H1 (cell line): ENCODE data around the gene KLB. TPM values are rescaled to one million over a fixed set of nuclear protein-coding genes. Genes with fewer than 3 reads are reported as not detected.

Experiments used
- CTCF ChIA-PET: fragments of 300-600 bp; sonication (Branson Sonifier 250); formaldehyde crosslinking; loops from one replicate; lab custom pipeline; 2021; ENCODE audit not compliant: partially characterized antibody; lab: Charles Lee
- POLR2A ChIA-PET: fragments of 300-600 bp; sonication (Branson Sonifier 250); formaldehyde crosslinking; loops from one replicate; lab custom pipeline; 2021; ENCODE audit warnings: inconsistent platforms; ENCODE audit not compliant: partially characterized antibody; lab: Charles Lee
- DNase-seq, 2 experiments: peaks; one replicate each; pipeline versions ENCODE4 v3.0.0 to v3.0.0-alpha.2; 2010 to 2022; ENCODE audit warnings: low spot score in 2 of 2, low read depth in 1 of 2, mixed read lengths in 1 of 2
- FAIRE-seq: peaks from 2 replicates; lab custom pipeline; 2011; peaks lifted over from hg19 to GRCh38; lab: Jason Lieb, UNC
- H2AFZ ChIP-seq: 2 replicates; pipeline ENCODE4 v1.8.1; 2012; ENCODE audit warnings: low read length, inconsistent platforms
- H2AK5ac ChIP-seq: 2 replicates; pipeline ENCODE4 v1.6.1; 2013; ENCODE audit warnings: low read depth, low read length
- H2BK120ac ChIP-seq: replicated peaks from 2 replicates; pipeline ENCODE3; 2013; ENCODE audit warnings: low read depth, low read length, inconsistent platforms
- H2BK12ac ChIP-seq: 2 replicates; pipeline ENCODE4 v1.6.1; 2013; ENCODE audit warnings: low read depth, low read length
- H2BK15ac ChIP-seq: 2 replicates; pipeline ENCODE4 v1.6.1; 2013; ENCODE audit warnings: low read length
- H2BK20ac ChIP-seq: 2 replicates; pipeline ENCODE4 v1.6.1; 2013; ENCODE audit warnings: low read length
- H2BK5ac ChIP-seq: 2 replicates; pipeline ENCODE4 v1.6.1; 2013; ENCODE audit warnings: low read depth, low read length
- H3K14ac ChIP-seq: 2 replicates; pipeline ENCODE4 v1.6.1; 2013; ENCODE audit warnings: inconsistent platforms; ENCODE audit not compliant: insufficient read length
- H3K18ac ChIP-seq: 2 replicates; pipeline ENCODE4 v1.6.1; 2013; ENCODE audit warnings: low read length; ENCODE audit errors: extremely low read depth
- H3K23ac ChIP-seq: 2 replicates; pipeline ENCODE4 v1.6.1; 2013; ENCODE audit warnings: inconsistent platforms; ENCODE audit not compliant: insufficient read length
- H3K23me2 ChIP-seq: 2 replicates; pipeline ENCODE4 v1.6.1; 2013; ENCODE audit warnings: low read depth, low read length
- H3K27ac ChIP-seq: 2 replicates; pipeline ENCODE4 v1.6.1; 2011; ENCODE audit warnings: low read depth, low read length, inconsistent platforms
- H3K27me3 ChIP-seq, 4 experiments: replicated peaks in 1 of 4; 1 replicate in 1 of 4; 2 replicates in 3 of 4; pipeline versions ENCODE4 v1.6.1 to v1.8.1; 2011 to 2013; ENCODE audit warnings: low read length in 3 of 4, mild to moderate bottlenecking in 3 of 4, inconsistent platforms in 2 of 4, mixed read lengths in 2 of 4, moderate library complexity in 1 of 4; ENCODE audit not compliant: control insufficient read depth in 3 of 4, insufficient read depth in 3 of 4; ENCODE audit errors: extremely low read depth in 1 of 4
- H3K36me3 ChIP-seq, 4 experiments: 2 replicates each; pipeline versions ENCODE4 v1.6.1 to v1.8.1; 2011 to 2013; ENCODE audit warnings: mild to moderate bottlenecking in 4 of 4, low read length in 3 of 4, moderate library complexity in 2 of 4, control low read depth in 1 of 4, inconsistent platforms in 1 of 4; ENCODE audit not compliant: insufficient read depth in 4 of 4, control insufficient read depth in 2 of 4
- H3K4ac ChIP-seq: replicated peaks from 2 replicates; pipeline ENCODE3; 2013; ENCODE audit warnings: low read length, low read depth, mixed read lengths, inconsistent platforms; ENCODE audit not compliant: insufficient read length
- H3K4me1 ChIP-seq, 4 experiments: replicated peaks in 1 of 4; 1 replicate in 1 of 4; 2 replicates in 3 of 4; pipeline versions ENCODE4 v1.6.1 to v1.8.1; 2011 to 2013; ENCODE audit warnings: low read length in 3 of 4, inconsistent platforms in 2 of 4, mixed read lengths in 1 of 4; ENCODE audit not compliant: insufficient read depth in 4 of 4, control insufficient read depth in 3 of 4
- H3K4me2 ChIP-seq, 2 experiments: 2 replicates each; pipeline versions ENCODE4 v1.6.1 to v1.8.1; 2011 to 2013; ENCODE audit warnings: low read depth in 2 of 2, low read length in 2 of 2, control low read depth in 1 of 2, inconsistent platforms in 1 of 2, mild to moderate bottlenecking in 1 of 2; ENCODE audit not compliant: insufficient read depth in 1 of 2
- H3K4me3 ChIP-seq, 4 experiments: fragments of 200-600, 300-600 bp in 1 of 4; sonication (generic), shearing (Covaris generic), sonication (Bioruptor Twin) in 1 of 4; 2 replicates each; pipeline versions ENCODE4 v1.5.1 to v1.8.1; 2011 to 2016; ENCODE audit warnings: low read length in 4 of 4, low read depth in 3 of 4, control low read depth in 2 of 4, inconsistent platforms in 2 of 4, mild to moderate bottlenecking in 2 of 4, mixed read lengths in 1 of 4, moderate library complexity in 1 of 4; ENCODE audit not compliant: insufficient read depth in 2 of 4; ENCODE audit errors: extremely low read depth in 1 of 4
- H3K56ac ChIP-seq: replicated peaks from 2 replicates; pipeline ENCODE3; 2013; ENCODE audit warnings: low read depth, mild to moderate bottlenecking, mixed read lengths, low read length, inconsistent platforms; ENCODE audit not compliant: insufficient read length
- H3K79me1 ChIP-seq: 2 replicates; pipeline ENCODE4 v1.6.1; 2013; ENCODE audit warnings: low read depth, low read length, control low read depth
- H3K79me2 ChIP-seq, 2 experiments: 2 replicates each; pipeline versions ENCODE4 v1.6.1 to v1.8.1; 2012 to 2013; ENCODE audit warnings: low read length in 2 of 2, mild to moderate bottlenecking in 2 of 2, inconsistent platforms in 1 of 2; ENCODE audit not compliant: insufficient read depth in 2 of 2, control insufficient read depth in 1 of 2
- H3K9ac ChIP-seq, 4 experiments: replicated peaks in 1 of 4; 1 replicate in 1 of 4; 2 replicates in 3 of 4; pipeline versions ENCODE4 v1.6.1 to v1.8.1; 2011 to 2013; ENCODE audit warnings: low read depth in 3 of 4, low read length in 3 of 4, control low read depth in 2 of 4, mild to moderate bottlenecking in 2 of 4, moderate library complexity in 2 of 4, inconsistent platforms in 1 of 4; ENCODE audit errors: extremely low read depth in 1 of 4
- H3K9me3 ChIP-seq, 2 experiments: 2 replicates each; pipeline versions ENCODE4 v1.6.1 to v1.8.1; 2012 to 2013; ENCODE audit warnings: mild to moderate bottlenecking in 2 of 2, moderate library complexity in 2 of 2, control low read depth in 1 of 2, inconsistent platforms in 1 of 2, low read depth in 1 of 2, low read length in 1 of 2, mixed read lengths in 1 of 2; ENCODE audit not compliant: insufficient read depth in 2 of 2
- H4K20me1 ChIP-seq, 2 experiments: replicated peaks in 1 of 2; 2 replicates each; pipeline versions ENCODE3 to v1.8.1; 2011 to 2013; ENCODE audit warnings: inconsistent platforms in 2 of 2, low read length in 2 of 2, mild to moderate bottlenecking in 1 of 2; ENCODE audit not compliant: insufficient read depth in 2 of 2, control insufficient read depth in 1 of 2
- H4K5ac ChIP-seq: 2 replicates; pipeline ENCODE4 v1.6.1; 2013; ENCODE audit warnings: low read length, low read depth, mixed read lengths, inconsistent platforms; ENCODE audit not compliant: insufficient read length
- H4K8ac ChIP-seq: 2 replicates; pipeline ENCODE4 v1.8.0; 2013; ENCODE audit warnings: mild to moderate bottlenecking, moderate library complexity, low read length, inconsistent platforms; ENCODE audit not compliant: insufficient read depth; ENCODE audit errors: extremely low read depth
- H4K91ac ChIP-seq: replicated peaks from 2 replicates; pipeline ENCODE3; 2013; ENCODE audit warnings: low read length, mixed read lengths, inconsistent platforms; ENCODE audit not compliant: insufficient read length
- ATF3 ChIP-seq: IDR thresholded peaks from 2 replicates; pipeline ENCODE4 v1.6.1; 2011; ENCODE audit warnings: low read depth, mild to moderate bottlenecking, low read length; ENCODE audit not compliant: insufficient read depth
- CEBPB ChIP-seq: IDR thresholded peaks from 2 replicates; pipeline ENCODE4 v1.6.1; 2012; ENCODE audit warnings: low read depth, low read length
- CHD1 ChIP-seq: IDR thresholded peaks from 2 replicates; pipeline ENCODE4 v1.6.1; 2012; ENCODE audit warnings: low read depth, low read length, improper control_type of control experiment
- CREB1 ChIP-seq: IDR thresholded peaks from 2 replicates; pipeline ENCODE4 v1.6.1; 2012; ENCODE audit warnings: inconsistent platforms
- EP300 ChIP-seq, 2 experiments: IDR thresholded peaks; 1 replicate in 1 of 2; 2 replicates in 1 of 2; pipeline ENCODE4 v1.6.1; 2011 to 2012; ENCODE audit warnings: low read depth in 2 of 2, low read length in 2 of 2, mild to moderate bottlenecking in 2 of 2, borderline replicate concordance in 1 of 2, inconsistent platforms in 1 of 2, moderate library complexity in 1 of 2
- MAFK ChIP-seq: IDR thresholded peaks from 2 replicates; pipeline ENCODE4 v1.6.1; 2012; ENCODE audit warnings: low read depth, mild to moderate bottlenecking, improper control_type of control experiment, low read length
- POLR2AphosphoS5 ChIP-seq: IDR thresholded peaks from 2 replicates; pipeline ENCODE4 v1.6.1; 2011; ENCODE audit warnings: low read depth, low read length
- POU5F1 ChIP-seq: IDR thresholded peaks from 2 replicates; pipeline ENCODE4 v1.6.1; 2011; ENCODE audit warnings: low read depth, mild to moderate bottlenecking, low read length, moderate library complexity
- RBBP5 ChIP-seq: IDR thresholded peaks from 2 replicates; pipeline ENCODE4 v1.7.1; 2012; ENCODE audit warnings: low read depth, mild to moderate bottlenecking, inconsistent platforms, low read length, moderate library complexity, borderline replicate concordance
- RNF2 ChIP-seq: fragments of 200-900, 300-1000 bp; sonication (generic); IDR thresholded peaks from 2 replicates; pipeline ENCODE4 v1.7.1; 2016; ENCODE audit warnings: borderline replicate concordance, low read depth, mild to moderate bottlenecking, antibody characterized with exemption, low read length; ENCODE audit not compliant: poor library complexity, severe bottlenecking; ENCODE audit errors: missing control alignments
- RXRA ChIP-seq: IDR thresholded peaks from 2 replicates; pipeline ENCODE4 v1.6.1; 2011; ENCODE audit warnings: low read depth, mild to moderate bottlenecking, low read length, moderate library complexity; ENCODE audit not compliant: insufficient read depth
- SAP30 ChIP-seq: fragments of 300-600 bp; sonication (generic); IDR thresholded peaks from 2 replicates; pipeline ENCODE4 v1.7.1; 2012; ENCODE audit warnings: low read length, moderate library complexity, mild to moderate bottlenecking, inconsistent platforms; ENCODE audit not compliant: insufficient read depth, insufficient replicate concordance
- SP1 ChIP-seq: IDR thresholded peaks from 2 replicates; pipeline ENCODE4 v1.6.1; 2011; ENCODE audit warnings: low read depth, low read length
- SP4 ChIP-seq: IDR thresholded peaks from 2 replicates; pipeline ENCODE4 v1.6.1; 2012; ENCODE audit warnings: low read length, inconsistent platforms
- WGBS, 2 experiments: shearing (Covaris generic) in 1 of 2; methylation state at CpG; one replicate each; pipeline versions ENCODE4 v1.1.6 to v1.1.7; 2013 to 2015; ENCODE audit warnings: low lambda C conversion rate in 2 of 2, mixed read lengths in 2 of 2, inconsistent platforms in 1 of 2, low coverage in 1 of 2, missing lambda C conversion rate in 1 of 2; ENCODE audit not compliant: insufficient replicate concordance in 2 of 2, insufficient coverage in 1 of 2, insufficient read length in 1 of 2; ENCODE audit errors: extremely low coverage in 1 of 2, missing lambda C conversion rate in 1 of 2; 5-methylcytosine and 5-hydroxymethylcytosine counted together
- polyA plus RNA-seq, 7 experiments: library from polyadenylated mRNA; depleted of rRNA in 3 of 7; stranded (reverse) in 5 of 7; unstranded in 2 of 7; fragments of >200 nt in 5 of 7; fragments of 200-250 nt in 2 of 7; gene quantifications; 1 replicate in 5 of 7; 2 replicates in 1 of 7; 4 replicates in 1 of 7; pipeline versions ENCODE4 v1.2.1 to v1.2.3, GENCODE V29; 2011 to 2013; ENCODE audit warnings: missing spikeins in 2 of 7, mixed read lengths in 2 of 7
- total RNA-seq: library from RNA; stranded (reverse); fragmentation: NEBNext Ultra II Directional; extraction: Animal tissue kit (Norgen Biotek cat#: 25700); gene quantifications from 2 replicates; pipeline ENCODE4 v1.2.1, GENCODE V29; 2021

KLB gene
- total and polyA plus RNA-seq, 2 of the 8 experiments (the other 6 are each of a cell fraction or from before 2014, with no cell fraction given): 0.03 TPM; not detected in 1

GRCh38 chr4:39422247-39422646 lies 15.5 kb downstream of the KLB start:
- no peak overlapping the region for H2BK20ac ChIP-seq
- no peak overlapping the region for H3K9ac ChIP-seq
- H3K14ac ChIP-seq: no peak overlapping the region
- no peak overlapping the region for H2AFZ ChIP-seq
- no peaks in the 10 kb centered on the region for H3K23me2 ChIP-seq
- no peak overlapping the region for H2BK12ac ChIP-seq
- no peak overlapping the region for H4K8ac ChIP-seq
- no peak overlapping the region for H3K27ac ChIP-seq
- no peaks in the 10 kb centered on the region for H3K79me1 ChIP-seq
- ChIA-PET POLR2A (interaction anchor here (0.6 kb wide), 2 partner anchors 35 to 69 kb away, joined by 3 to 4 read pairs; no protein-coding TSS in a partner anchor), CTCF (interaction anchor here (1.2 kb wide), 1 partner anchor 16 kb away, joined by 3 read pairs; no protein-coding TSS in a partner anchor)
- H3K4me1 ChIP-seq: no peaks in the 10 kb centered on the region
- H3K27me3 ChIP-seq: no peaks in the 10 kb centered on the region
- H2AK5ac ChIP-seq: no peak overlapping the region
- 86% methylated on average over 3 of the region's 3 CpGs; no CpG with 5 or more reads in 1 of the 2 experiments for WGBS, 2 experiments
- H3K4ac ChIP-seq: no peak overlapping the region
- no peaks in the 10 kb centered on the region for H3K36me3 ChIP-seq
- H2BK5ac ChIP-seq: no peak overlapping the region
- H3K18ac ChIP-seq: no peak overlapping the region
- no peak overlapping the region for H2BK15ac ChIP-seq
- H4K5ac ChIP-seq: no peak overlapping the region
- TF ChIP-seq RNF2 (no peak), CHD1 (no peak), POLR2AphosphoS5 (no peak), ATF3 (no peak), SAP30 (no peak), SP1 (no peak), SP4 (no peak), MAFK (no peak), POU5F1 (no peak), CREB1 (no peak), EP300 (IDR thresholded peaks at IDR 0.05; ENCODE audit: borderline replicate concordance in 1 of 2, low read depth in 2 of 2, low read length in 2 of 2) (no peak), CEBPB (no peak), RBBP5 (no peak), RXRA (no peak)
- DNase-seq: no peak
- H3K4me3 ChIP-seq: no peak overlapping the region
- no peak for FAIRE-seq
- no peak overlapping the region for H3K56ac ChIP-seq
- H3K23ac ChIP-seq: no peak overlapping the region
- H4K20me1 ChIP-seq: no peaks in the 10 kb centered on the region
- no peaks in the 10 kb centered on the region for H3K9me3 ChIP-seq
- no peak overlapping the region for H3K4me2 ChIP-seq
- no peaks in the 10 kb centered on the region for H3K79me2 ChIP-seq
- no peak overlapping the region for H2BK120ac ChIP-seq
- no peak overlapping the region for H4K91ac ChIP-seq
